ENCODE data around the gene IFT88.
"Not testable (repeated sequence)": the region's sequence is repeated elsewhere in the genome, so short reads cannot be mapped to it uniquely, and the experiment has no call there.

- TF ChIP-seq POLR2A (IDR thresholded peaks at IDR 0.05): not testable (repeated sequence)
- TF ChIP-seq, protein P1, sequence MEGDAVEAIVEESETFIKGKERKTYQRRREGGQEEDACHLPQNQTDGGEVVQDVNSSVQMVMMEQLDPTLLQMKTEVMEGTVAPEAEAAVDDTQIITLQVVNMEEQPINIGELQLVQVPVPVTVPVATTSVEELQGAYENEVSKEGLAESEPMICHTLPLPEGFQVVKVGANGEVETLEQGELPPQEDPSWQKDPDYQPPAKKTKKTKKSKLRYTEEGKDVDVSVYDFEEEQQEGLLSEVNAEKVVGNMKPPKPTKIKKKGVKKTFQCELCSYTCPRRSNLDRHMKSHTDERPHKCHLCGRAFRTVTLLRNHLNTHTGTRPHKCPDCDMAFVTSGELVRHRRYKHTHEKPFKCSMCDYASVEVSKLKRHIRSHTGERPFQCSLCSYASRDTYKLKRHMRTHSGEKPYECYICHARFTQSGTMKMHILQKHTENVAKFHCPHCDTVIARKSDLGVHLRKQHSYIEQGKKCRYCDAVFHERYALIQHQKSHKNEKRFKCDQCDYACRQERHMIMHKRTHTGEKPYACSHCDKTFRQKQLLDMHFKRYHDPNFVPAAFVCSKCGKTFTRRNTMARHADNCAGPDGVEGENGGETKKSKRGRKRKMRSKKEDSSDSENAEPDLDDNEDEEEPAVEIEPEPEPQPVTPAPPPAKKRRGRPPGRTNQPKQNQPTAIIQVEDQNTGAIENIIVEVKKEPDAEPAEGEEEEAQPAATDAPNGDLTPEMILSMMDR (IDR thresholded peaks at IDR 0.05): not testable (repeated sequence)
Observed at GRCh38 chr13:20681481-20681880, 114.5 kb downstream of the IFT88 start.

Data from stomach (tissue), 4 donors.